ENCODE measurements around the gene FGF9.
A peak's percentile ranks its signal among the peaks of the same experiment; 100 is the strongest.

The FGF9 gene

DNA sequence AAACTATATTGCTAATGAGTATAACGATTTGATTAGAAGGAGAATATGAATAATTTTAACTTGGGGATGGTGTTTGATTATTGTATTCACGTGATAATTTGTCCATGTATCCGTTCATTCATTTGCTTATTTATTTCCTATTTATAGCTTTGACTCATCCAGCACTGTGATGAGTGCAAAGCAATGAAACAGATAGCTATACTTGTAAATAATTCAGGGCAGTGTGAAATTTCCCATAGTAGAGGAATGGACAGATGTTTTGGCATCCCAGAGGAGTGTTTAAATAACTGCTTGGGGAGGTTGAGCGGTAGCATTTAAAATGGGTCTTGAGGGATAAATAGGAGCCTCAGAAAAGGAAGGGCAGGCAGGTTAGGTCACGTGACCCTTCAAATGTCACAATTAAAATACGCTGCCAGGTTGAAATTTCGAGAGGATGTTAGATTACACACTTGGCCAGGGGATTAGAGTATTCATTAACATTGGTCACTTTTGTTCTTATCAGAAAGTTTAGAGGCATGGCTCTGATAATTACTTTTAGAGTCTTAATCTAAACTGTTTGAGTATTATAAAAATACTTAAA lies 14.7 kb downstream of the FGF9 start:
- ATAC-seq (ENCODE audit: low read depth) (no peak), DNase-seq (ENCODE audit: low spot score in 2 of 2) (no peak)
- no peaks in the 10 kb centered on the region for H3K36me3 Mint-ChIP-seq
- H3K4me3 Mint-ChIP-seq: no peak overlapping the region
- no peaks in the 10 kb centered on the region for H3K9me3 Mint-ChIP-seq
- H3K27me3 Mint-ChIP-seq: peaks cover 7% of the 10 kb centered on the region
- peaks cover 3% of the 10 kb centered on the region for H3K4me1 Mint-ChIP-seq
- no peak overlapping the region for H3K27ac Mint-ChIP-seq

GRCh38 chr13:21686751-21687391 lies 16.0 kb downstream of the FGF9 start:
- H3K27me3 Mint-ChIP-seq: peaks cover 7% of the 10 kb centered on the region
- no peaks in the 10 kb centered on the region for H3K36me3 Mint-ChIP-seq
- no peaks in the 10 kb centered on the region for H3K9me3 Mint-ChIP-seq
- H3K4me3 Mint-ChIP-seq: no peak overlapping the region
- DNase-seq (ENCODE audit: low spot score in 2 of 2) (no peak), ATAC-seq (ENCODE audit: low read depth) (no peak)
- peaks cover 6% of the 10 kb centered on the region for H3K4me1 Mint-ChIP-seq
- no peak overlapping the region for H3K27ac Mint-ChIP-seq

DNA sequence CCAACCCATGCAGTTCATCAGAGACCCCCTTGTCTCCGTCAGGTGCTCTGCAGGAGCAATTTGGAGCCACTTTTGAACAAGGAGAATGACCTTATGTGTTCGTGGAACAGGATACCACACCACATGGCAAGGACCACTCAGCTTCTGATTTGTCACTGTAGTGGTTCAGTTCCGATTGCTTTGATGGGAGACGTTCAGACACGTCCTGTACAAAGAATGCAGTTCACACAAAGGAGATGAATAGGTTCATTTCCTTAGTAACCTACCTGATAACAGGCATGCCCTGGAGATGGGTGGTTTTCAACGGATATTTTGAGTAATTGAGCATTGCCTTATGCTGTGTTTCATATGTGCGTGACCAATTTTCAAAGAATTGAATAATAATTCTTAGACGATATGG lies 17.2 kb downstream of the FGF9 start:
- no peaks in the 10 kb centered on the region for H3K36me3 Mint-ChIP-seq
- no peaks in the 10 kb centered on the region for H3K9me3 Mint-ChIP-seq
- no peak overlapping the region for H3K4me3 Mint-ChIP-seq
- H3K4me1 Mint-ChIP-seq: peaks cover 6% of the 10 kb centered on the region
- peaks cover 11% of the 10 kb centered on the region for H3K27me3 Mint-ChIP-seq
- DNase-seq (ENCODE audit: low spot score in 2 of 2) (no peak), ATAC-seq (ENCODE audit: low read depth) (no peak)
- H3K27ac Mint-ChIP-seq: no peak overlapping the region

GRCh38 chr13:21689097-21689496 lies 18.2 kb downstream of the FGF9 start:
- H3K9me3 Mint-ChIP-seq: no peaks in the 10 kb centered on the region
- DNase-seq (ENCODE audit: low spot score in 2 of 2) (no peak), ATAC-seq (ENCODE audit: low read depth) (no peak)
- peaks cover 6% of the 10 kb centered on the region for H3K4me1 Mint-ChIP-seq
- no peaks in the 10 kb centered on the region for H3K36me3 Mint-ChIP-seq
- no peak overlapping the region for H3K4me3 Mint-ChIP-seq
- no peak overlapping the region for H3K27ac Mint-ChIP-seq
- peaks cover 13% of the 10 kb centered on the region for H3K27me3 Mint-ChIP-seq

- H3K4me3 Mint-ChIP-seq: no peak overlapping the region
- peaks cover 13% of the 10 kb centered on the region for H3K27me3 Mint-ChIP-seq
- peaks cover 6% of the 10 kb centered on the region for H3K4me1 Mint-ChIP-seq
- peaks cover 1% of the 10 kb centered on the region for H3K9me3 Mint-ChIP-seq
- H3K27ac Mint-ChIP-seq: no peak overlapping the region
- ATAC-seq (ENCODE audit: low read depth) (peak; percentile 60), DNase-seq (ENCODE audit: low spot score in 2 of 2) (no peak)
- no peaks in the 10 kb centered on the region for H3K36me3 Mint-ChIP-seq
Measured at GRCh38 chr13:21690955-21691354, 20.1 kb downstream of the FGF9 start.

- H3K4me3 Mint-ChIP-seq: no peak overlapping the region
- H3K27me3 Mint-ChIP-seq: peaks cover 13% of the 10 kb centered on the region
- H3K36me3 Mint-ChIP-seq: no peaks in the 10 kb centered on the region
Measured at GRCh38 chr13:21691500-21691899, 20.6 kb downstream of the FGF9 start.

GRCh38 chr13:21691928-21692327 lies 21.1 kb downstream of the FGF9 start:
- Mint-ChIP-seq H3K4me1 (peaks cover 6% of the 10 kb centered on the region), H3K27me3 (peaks cover 13% of the 10 kb centered on the region), H3K36me3 (no peaks in the 10 kb centered on the region), H3K27ac (no peak overlapping the region), H3K4me3 (no peak overlapping the region), H3K9me3 (peaks cover 1% of the 10 kb centered on the region)
- ATAC-seq (ENCODE audit: low read depth) (no peak), DNase-seq (ENCODE audit: low spot score in 2 of 2) (no peak)

More at GRCh38 chr13:21691500-21691899, 20.6 kb downstream of the FGF9 start:
- Mint-ChIP-seq H3K27ac (no peak overlapping the region), H3K9me3 (peaks cover 1% of the 10 kb centered on the region), H3K4me1 (peaks cover 6% of the 10 kb centered on the region)
- ATAC-seq (ENCODE audit: low read depth) (no peak), DNase-seq (ENCODE audit: low spot score in 2 of 2) (no peak)

- Mint-ChIP-seq H3K27ac (no peak overlapping the region), H3K27me3 (peaks cover 13% of the 10 kb centered on the region), H3K4me3 (no peak overlapping the region), H3K9me3 (peaks cover 1% of the 10 kb centered on the region), H3K36me3 (no peaks in the 10 kb centered on the region), H3K4me1 (peaks cover 6% of the 10 kb centered on the region)
- ATAC-seq (ENCODE audit: low read depth) (no peak), DNase-seq (ENCODE audit: low spot score in 2 of 2) (no peak)
Measured at GRCh38 chr13:21694831-21695230, 24.0 kb downstream of the FGF9 start.

GRCh38 chr13:21695546-21695945 lies 24.7 kb downstream of the FGF9 start:
- Mint-ChIP-seq H3K9me3 (peaks cover 1% of the 10 kb centered on the region), H3K4me1 (peaks cover 3% of the 10 kb centered on the region), H3K36me3 (no peaks in the 10 kb centered on the region), H3K27me3 (peaks cover 9% of the 10 kb centered on the region), H3K4me3 (no peak overlapping the region), H3K27ac (no peak overlapping the region)
- ATAC-seq (ENCODE audit: low read depth): no peak
- no peak for DNase-seq (ENCODE audit: low spot score in 2 of 2)

GRCh38 chr13:21696865-21697448 lies 26.1 kb downstream of the FGF9 start:
- H3K4me3 Mint-ChIP-seq: no peak overlapping the region
- DNase-seq (ENCODE audit: low spot score in 2 of 2) (no peak), ATAC-seq (ENCODE audit: low read depth) (no peak)
- H3K27ac Mint-ChIP-seq: no peak overlapping the region
- no peaks in the 10 kb centered on the region for H3K36me3 Mint-ChIP-seq
- peaks cover 11% of the 10 kb centered on the region for H3K27me3 Mint-ChIP-seq
- no peaks in the 10 kb centered on the region for H3K4me1 Mint-ChIP-seq
- peaks cover 1% of the 10 kb centered on the region for H3K9me3 Mint-ChIP-seq

GRCh38 chr13:21698817-21699679 lies 28.2 kb downstream of the FGF9 start:
- DNase-seq (ENCODE audit: low spot score in 2 of 2): no peak
- H3K27me3 Mint-ChIP-seq: peaks cover 6% of the 10 kb centered on the region
- no peak for ATAC-seq (ENCODE audit: low read depth)
- no peak overlapping the region for H3K4me3 Mint-ChIP-seq
- H3K36me3 Mint-ChIP-seq: no peaks in the 10 kb centered on the region
- peaks cover 1% of the 10 kb centered on the region for H3K9me3 Mint-ChIP-seq
- H3K4me1 Mint-ChIP-seq: no peaks in the 10 kb centered on the region
- H3K27ac Mint-ChIP-seq: no peak overlapping the region

DNA sequence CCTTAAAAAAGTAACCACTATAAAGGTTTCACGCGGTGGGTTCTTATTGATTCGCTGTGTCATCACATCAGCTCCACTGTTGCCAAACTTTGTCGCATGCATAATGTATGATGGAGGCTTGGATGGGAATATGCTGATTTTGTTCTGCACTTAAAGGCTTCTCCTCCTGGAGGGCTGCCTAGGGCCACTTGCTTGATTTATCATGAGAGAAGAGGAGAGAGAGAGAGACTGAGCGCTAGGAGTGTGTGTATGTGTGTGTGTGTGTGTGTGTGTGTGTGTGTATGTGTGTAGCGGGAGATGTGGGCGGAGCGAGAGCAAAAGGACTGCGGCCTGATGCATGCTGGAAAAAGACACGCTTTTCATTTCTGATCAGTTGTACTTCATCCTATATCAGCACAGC lies 30.6 kb downstream of the FGF9 start:
- no peak for DNase-seq (ENCODE audit: low spot score in 2 of 2)
- Mint-ChIP-seq H3K27me3 (peaks cover 9% of the 10 kb centered on the region), H3K27ac (no peak overlapping the region)

DNA sequence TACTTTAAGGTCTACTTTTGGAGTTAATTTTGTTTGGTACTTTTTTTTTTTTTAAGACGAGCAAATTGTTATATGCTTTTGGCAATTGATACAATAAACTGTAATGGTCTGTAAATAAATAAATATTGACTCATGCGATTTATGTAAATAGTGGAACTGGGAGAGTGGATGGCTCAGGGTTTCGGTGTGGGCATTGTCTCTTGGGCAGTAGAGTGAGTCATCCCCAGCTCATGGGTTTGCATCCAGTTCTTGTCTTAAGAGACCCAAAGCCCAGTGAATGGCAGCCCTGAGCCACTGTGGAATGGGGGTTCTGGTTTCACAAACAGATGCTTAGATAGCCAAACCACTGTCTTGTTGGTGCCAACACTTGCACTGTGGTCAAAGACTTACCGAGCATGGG lies 33.0 kb downstream of the FGF9 start:
- no peak for DNase-seq (ENCODE audit: low spot score in 2 of 2)
- Mint-ChIP-seq H3K4me1 (no peaks in the 10 kb centered on the region), H3K27me3 (peaks cover 9% of the 10 kb centered on the region), H3K36me3 (no peaks in the 10 kb centered on the region), H3K4me3 (no peak overlapping the region), H3K9me3 (no peaks in the 10 kb centered on the region), H3K27ac (no peak overlapping the region)
- ATAC-seq (ENCODE audit: low read depth): no peak

More for the DNA sequence above, 30.6 kb downstream of the FGF9 start:
- no peak overlapping the region for H3K4me3 Mint-ChIP-seq
- no peaks in the 10 kb centered on the region for H3K4me1 Mint-ChIP-seq
- H3K36me3 Mint-ChIP-seq: no peaks in the 10 kb centered on the region
- H3K9me3 Mint-ChIP-seq: no peaks in the 10 kb centered on the region
- no peak for ATAC-seq (ENCODE audit: low read depth)

DNA sequence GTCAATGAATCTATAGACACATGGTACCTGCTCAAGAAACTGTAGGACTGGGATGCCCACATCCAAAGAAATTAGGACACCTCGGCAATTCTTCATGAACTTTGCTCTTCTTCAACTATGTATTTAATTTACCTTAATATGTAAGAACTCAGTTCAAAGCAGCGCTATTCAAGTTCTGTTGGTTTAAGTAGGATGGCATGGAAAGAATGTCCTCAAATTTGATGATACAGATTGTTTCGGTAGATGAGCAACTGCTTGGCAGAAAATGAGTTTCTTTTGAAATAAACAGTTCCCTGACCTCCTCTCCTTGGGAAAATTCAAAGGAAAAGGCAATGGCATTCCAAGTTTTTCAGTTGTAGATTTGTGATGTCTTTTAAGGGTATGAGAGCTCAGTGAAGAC lies 36.7 kb downstream of the FGF9 start:
- Mint-ChIP-seq H3K4me1 (no peaks in the 10 kb centered on the region), H3K9me3 (peaks cover 11% of the 10 kb centered on the region), H3K4me3 (no peak overlapping the region), H3K36me3 (peaks cover 4% of the 10 kb centered on the region), H3K27ac (no peak overlapping the region), H3K27me3 (peaks cover 12% of the 10 kb centered on the region)
- ATAC-seq (ENCODE audit: low read depth) (no peak), DNase-seq (ENCODE audit: low spot score in 2 of 2) (no peak)
